Measurements from ENCODE around the gene A4GALT. TPM values are rescaled to one million over a fixed set of nuclear protein-coding genes. Genes with fewer than 3 reads are reported as not detected.
A peak's percentile ranks its signal among the peaks of the same experiment; 100 is the strongest.
"Not testable (repeated sequence)": the region's sequence is repeated elsewhere in the genome, so short reads cannot be mapped to it uniquely, and the experiment has no call there.

A4GALT gene, protein sequence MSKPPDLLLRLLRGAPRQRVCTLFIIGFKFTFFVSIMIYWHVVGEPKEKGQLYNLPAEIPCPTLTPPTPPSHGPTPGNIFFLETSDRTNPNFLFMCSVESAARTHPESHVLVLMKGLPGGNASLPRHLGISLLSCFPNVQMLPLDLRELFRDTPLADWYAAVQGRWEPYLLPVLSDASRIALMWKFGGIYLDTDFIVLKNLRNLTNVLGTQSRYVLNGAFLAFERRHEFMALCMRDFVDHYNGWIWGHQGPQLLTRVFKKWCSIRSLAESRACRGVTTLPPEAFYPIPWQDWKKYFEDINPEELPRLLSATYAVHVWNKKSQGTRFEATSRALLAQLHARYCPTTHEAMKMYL
- 6.5 TPM for polyA plus RNA-seq (2013, experiment 1 of 2; ENCODE audit: insufficient read length)
- polyA plus RNA-seq (2013, experiment 2 of 2; ENCODE audit: insufficient read length) = 7.6 TPM

DNA sequence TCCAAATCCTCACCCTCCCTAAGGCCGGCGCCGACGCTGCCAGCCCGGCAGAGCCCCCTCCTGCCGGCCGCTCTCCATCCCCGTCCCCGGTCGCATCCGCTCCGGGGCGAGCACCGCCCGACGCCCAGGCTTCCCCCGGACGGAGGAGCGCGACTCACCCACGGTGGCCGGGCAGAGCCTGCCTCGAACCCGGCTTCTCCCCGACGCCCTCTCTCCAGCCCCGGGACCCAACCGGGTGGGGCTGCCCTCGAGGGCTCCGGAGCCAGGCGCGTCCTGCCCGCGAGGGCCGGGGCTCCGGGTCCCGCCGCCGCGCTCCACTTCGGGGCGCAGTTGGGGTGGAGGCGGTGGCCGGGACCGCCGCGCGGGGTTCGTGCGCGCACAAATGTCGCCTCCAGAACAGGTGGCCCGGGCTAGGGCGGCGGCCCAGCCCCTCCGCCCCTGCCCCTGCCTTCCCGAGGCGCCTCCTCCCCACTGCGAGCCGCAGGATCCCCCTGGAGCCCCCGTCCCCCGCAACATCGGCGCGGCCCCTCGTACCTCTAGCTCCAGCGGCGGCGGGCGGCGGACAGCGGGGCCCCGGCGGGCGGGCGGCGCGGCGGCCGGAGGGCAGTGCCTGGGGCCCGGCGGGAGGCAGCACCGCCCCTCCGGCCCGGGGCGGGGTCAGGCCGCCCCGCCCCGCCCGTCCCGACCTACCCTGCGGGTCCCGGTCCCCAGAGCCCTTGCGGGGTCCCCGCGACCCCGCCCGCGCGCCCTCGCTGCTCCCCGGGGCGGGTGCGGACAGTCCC lies at the start of gene A4GALT:
Gene A4GALT, minus strand, starts transcription at position 608 of the 782 bp plus-strand sequence. CDS start 26,919 bp downstream, outside the sequence.
- no peak for DNase-seq

DNA sequence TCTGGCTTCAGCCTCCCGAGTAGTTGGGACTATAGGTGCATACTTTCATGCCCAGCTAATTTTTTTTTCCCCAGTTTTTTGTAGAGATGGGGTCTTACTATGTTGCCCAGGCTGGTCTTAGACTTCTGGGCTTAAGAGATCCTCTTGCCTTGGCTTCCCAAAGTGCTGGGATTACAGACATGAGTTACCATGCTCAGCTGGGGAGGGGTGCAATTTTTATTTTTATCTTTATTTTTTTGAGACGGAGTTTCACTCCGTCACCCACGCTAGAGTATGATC lies 49.7 kb upstream of the A4GALT start:
- no peak for DNase-seq

DNA sequence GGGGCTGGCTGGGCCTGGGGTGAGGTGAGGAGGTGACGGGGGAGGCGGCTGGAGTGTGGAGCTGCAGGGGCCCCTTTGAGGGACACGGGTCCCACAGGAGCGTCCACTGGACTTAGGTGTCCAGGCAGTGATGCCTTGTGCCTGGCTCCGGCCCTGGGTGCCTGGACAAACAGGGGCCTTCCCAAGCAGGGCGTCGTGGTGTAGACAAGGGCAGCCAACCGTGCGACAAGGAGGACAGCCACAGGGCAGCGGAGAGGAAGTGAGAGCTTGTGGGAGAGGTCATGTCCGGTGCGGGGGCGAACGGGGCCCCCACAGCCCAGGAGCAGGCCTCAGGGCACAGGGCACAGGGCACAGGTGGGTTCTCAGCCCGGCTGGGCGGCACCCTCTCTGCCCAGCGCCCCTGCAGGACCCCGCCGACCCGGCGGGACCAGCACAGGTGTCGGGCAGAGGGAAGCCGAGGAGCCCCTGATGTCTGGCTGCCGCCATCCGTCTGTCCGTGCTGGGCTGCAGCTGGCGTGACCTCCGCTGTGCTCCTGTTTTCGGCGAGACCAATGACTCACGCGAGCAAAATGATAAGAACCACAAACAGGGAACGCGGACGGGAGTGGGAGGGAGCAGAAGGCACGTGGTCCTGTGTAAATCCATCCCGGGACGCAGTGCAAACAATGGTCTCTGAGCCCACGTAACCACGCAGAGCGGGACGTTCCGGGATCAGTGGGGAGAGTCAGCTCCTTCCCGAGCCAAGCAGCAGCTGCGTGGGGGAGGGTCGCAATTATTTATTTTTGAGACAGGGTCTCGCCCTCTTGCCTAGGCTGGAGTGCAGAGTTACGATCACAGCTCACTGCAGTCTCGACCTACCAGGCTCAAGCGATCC lies 49.1 kb upstream of the A4GALT start:
- peak; percentile 62 for DNase-seq

DNA sequence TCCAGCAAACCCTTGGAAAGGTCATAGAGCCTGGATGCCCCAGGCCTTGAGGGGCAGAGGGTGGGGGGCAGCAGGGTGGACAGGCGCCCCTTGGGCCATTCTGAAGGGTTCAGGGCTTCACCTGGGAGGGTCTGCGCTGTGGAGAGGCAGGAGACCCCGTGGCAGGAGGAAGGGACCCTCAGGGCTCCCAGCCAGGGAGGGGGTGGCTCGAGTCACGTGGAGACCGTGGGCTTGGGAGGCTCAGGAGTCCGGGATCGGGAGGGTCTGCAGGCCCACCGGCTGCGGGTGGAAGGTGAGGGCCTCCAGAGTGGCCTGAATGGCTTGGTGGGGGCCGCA lies 48.5 kb upstream of the A4GALT start:
- DNase-seq = no peak

DNA sequence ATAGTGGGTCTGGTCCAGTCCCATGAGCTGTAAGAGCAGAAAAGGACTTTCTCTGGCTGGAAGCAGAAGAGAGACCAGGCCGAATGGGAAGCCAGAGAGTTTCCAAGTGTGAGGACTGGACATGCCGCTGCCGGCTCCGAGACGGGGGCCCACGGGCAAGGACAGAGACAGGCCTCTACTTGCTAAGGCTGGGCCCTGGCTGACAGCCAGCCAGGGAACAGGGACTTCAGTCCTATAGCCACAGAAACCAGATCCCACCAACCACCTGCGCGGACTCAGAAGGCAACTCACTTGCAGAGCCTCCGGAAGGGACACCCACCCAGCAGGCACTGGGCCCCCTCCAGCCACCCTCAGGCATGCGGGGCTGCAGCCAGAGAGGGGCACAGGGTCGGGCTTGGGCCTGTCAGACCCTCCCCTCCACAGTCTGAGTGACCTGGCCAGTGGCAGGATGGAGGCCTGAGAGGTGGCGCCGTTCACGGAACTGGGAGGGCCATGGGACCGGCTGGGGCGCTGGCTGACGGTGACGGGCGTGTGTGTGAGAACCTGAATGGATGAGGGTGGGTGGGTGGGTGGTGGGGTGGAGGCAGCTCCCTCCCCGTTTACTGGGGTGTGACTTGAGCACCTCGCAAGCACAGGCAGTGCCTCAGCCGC lies 47.8 kb upstream of the A4GALT start:
- no peak for DNase-seq

DNA sequence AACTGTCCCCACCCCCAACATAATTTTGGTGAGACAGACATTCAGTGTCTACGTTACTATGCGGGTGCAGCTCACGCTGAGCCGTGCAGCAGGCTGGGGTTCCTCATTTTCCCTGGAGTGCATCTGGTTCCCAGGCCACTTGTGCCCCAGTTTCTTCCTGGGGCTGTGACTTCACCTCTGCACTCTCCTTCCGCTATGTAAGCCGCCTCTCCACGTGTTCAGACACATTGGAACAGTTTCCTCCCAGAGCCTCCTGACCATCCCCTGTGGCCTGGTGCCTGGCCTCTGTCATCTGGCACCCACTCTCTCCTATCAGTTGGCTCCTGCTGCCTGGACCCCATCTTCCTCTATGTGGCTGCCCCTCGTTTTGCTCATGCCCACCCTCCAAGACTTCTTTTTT lies 46.2 kb upstream of the A4GALT start:
- DNase-seq = no peak

DNA sequence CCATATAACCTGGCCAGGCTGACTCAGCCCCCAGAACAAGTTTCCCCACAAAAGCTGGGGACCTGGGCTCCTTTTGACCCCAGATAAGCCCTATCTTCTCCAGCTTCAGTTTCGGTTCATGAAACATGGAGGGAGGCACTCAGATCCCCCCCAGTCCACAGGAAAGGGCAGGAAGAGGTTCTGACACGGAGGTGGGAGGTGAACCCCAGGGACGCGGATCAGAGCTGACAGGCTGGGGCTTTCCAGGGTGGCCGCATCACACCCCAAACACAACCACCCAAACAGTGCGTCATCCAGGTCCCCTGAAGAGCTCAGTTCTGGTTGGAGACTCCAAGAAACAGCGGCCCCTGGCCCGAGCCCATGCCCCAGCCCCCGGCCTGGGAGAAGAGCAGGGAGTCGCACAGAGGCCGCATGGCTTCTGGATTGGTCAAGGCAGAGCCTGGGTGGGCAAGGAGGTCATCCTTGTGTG lies 44.3 kb upstream of the A4GALT start:
- no peak for DNase-seq

DNA sequence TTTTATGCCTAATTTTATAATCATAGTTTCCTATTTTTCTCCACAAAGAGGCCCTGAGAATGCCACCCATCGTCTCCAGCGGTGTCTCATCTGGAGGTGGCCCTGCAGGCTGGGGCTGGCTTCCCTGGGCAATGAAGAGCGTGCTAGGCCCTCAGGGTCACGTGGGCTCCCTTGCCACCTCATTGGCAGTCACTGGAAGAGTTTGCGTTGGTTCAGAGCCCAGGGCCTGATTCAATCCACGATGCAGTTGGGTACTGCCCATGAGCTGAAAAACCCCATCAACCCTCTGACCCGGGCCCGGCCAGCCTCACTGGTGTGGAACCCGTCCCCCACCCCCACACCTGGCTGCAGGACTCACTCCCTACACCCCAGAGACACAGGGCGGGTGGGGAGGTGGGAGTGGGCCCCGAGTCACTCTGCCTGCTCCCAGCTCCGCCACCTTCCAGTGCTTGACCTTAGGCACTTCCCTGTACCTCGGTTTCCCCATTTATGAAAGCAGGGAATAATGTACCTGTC lies 43.4 kb upstream of the A4GALT start:
- no peak for DNase-seq

DNA sequence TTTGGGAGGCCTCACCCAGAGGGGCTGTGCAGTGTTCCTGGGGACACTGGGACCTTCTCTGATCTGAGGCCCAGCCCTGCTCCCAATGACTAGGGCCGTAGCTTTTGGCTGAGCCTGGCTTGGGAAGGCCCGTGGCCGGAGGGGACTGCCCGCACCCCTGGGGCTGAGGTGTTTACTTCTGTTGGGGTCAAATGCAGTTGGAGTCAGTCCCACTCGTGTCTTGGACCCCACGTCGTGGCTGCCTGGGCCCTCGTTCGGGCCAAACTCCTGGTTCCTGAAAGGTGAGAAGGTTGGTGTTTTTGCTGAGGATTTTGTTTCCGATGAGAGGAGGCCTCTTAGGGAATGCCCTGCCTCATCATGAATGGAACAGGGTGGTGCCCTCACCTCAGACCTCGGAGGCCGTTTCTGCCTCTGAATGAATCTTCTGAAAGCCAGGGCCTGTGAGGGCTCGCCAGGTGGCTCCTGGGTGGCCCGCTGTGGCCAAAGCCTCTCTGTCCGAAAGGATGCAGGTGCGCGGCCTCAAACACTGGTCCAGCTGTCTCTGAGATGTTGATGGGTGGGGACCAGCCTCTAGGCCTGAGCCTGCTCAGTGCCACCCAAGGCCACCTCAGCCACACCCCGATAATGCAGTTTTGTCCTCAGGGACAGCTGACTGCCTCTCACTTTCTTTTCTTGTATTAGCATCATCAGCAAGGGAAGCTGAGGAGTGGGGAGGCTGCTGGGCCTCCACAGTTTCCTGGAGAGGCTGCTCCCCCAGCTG lies 40.3 kb upstream of the A4GALT start:
- DNase-seq = no peak

DNA sequence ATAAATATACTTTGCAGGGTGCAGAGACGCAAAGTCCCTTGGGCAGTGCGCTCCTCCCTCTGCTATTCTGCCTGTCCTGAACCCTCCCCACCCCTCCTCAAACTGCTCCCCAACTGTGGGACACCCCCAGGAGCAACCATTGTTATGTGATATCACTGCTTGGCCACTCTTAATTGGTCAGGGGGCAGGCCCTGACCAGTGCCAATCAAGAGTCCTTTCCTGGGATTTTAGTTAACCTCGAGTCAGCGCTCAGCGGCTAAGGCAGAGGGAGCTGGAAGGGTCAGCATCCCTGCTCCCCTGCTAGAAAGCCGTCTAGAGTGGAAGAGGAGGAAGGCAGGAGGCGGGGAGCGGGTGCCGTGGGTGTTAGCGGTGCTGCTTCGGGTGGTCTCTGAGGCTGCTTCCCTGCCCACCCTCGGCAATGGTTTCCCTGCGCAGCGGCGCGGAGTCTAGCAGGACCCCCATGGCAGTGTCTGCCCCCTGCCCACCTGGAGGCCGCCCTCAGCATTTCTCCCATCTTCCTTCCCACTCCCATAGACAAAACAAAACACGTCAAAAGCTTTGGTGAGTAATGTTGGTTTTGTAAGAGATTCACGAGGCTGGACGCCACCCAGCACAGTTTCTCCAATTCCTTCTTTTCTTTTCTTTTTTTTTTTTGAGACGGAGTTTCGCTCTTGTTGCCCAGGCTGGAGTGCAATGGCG lies 38.4 kb upstream of the A4GALT start:
- DNase-seq = peak; percentile 33

DNA sequence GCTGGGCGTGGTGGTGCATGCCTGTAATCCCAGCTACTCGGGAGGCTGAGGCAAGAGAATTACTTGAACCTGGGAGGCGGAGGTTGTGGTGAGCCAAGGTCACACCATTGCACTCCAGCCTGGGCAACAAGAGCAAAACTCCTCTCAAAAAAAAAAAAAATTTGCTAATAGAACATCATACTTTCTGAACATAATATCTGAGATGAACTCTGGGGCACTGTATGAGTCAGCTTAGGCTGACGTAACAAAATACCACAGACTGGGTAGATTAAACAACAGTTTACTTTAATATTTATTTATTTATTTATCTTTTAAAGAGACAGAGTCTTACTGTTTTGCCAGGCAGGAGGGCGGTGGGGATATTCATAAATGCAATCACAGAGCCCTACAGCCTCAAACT lies 34.9 kb upstream of the A4GALT start:
- peak; percentile 84 for DNase-seq

DNA sequence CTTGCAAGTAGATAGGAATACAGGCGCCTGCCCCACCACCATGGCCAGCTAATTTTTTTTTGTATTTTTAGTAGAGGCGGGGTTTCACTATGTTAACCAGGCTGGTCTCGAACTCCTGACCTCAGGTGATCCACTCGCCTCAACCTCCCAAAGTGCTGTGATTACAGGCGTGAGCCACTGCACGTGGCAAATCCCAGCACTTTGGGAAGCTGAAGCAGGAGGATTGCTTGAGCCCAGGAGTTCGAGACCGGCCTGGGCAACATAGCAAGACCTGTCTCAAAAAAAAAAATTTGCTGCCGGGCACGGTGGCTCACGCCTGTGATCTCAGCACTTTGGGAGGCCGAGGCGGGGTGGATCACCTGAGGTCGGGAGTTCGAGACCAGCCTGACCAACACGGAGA lies 34.5 kb upstream of the A4GALT start:
- not testable (repeated sequence) for DNase-seq

DNA sequence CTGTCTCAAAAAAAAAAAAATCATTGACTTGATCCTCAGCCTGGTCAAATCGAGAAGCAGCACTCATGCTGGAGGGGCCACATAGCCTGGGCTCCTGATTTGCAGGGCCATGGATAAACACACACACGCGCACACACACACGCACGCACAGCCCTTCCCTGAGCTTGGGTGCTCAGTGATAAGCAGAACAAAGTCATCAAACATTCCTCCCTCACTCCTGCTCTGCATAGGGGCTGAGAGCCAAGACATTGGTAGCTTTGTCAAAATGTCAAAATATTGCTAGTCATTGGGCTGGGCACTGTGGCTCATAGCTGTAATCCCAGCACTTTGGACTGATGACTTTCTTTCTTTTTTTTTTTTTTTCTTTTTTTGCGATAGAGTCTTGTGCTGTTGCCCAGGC lies 34.0 kb upstream of the A4GALT start:
- peak; percentile 58 for DNase-seq

DNA sequence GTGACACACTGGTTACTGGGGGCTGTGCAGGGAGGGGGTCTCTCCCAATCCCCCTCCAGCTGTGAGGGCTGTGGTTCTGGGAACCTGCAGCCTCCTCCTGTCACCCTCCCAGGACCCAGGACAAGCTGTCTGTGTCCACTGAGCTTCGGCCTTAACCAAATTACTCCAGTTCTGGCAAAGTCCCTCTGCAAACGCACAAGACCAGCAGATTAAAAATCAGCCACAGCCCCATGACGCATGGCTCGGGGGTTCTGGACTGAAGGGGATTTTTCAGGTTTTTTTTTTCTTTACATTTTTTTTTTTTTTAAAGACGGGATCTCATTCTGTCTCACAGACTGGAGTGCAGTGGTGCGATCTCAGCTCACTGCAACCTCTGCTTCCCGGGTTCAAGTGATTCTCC lies 32.2 kb upstream of the A4GALT start:
- no peak for DNase-seq

DNA sequence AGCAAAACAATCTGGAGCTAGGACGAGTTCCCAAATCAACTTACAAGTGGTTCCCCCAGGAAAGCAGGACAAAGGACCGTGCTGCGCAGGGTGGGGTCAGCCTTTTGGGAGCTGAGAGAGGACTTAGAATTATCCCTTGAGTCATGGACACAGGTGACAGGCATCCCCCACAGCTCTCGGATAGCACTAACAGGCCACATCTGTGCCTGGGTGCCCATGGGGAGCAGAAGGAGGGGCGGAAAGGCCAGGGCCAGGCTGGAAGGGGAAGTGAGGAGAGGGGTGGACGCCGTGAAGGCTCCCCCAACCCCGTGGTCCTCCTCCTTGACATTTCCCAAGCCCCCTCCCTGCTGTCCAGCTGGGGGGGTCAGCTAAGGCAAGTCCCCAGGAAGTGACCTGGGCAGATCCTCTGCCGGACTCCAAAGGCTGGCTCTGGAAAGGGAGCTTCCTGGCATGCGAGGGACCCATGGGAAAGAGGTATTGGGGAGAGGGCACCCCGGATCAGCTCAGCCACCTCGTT lies 31.6 kb upstream of the A4GALT start:
- no peak for DNase-seq

DNA sequence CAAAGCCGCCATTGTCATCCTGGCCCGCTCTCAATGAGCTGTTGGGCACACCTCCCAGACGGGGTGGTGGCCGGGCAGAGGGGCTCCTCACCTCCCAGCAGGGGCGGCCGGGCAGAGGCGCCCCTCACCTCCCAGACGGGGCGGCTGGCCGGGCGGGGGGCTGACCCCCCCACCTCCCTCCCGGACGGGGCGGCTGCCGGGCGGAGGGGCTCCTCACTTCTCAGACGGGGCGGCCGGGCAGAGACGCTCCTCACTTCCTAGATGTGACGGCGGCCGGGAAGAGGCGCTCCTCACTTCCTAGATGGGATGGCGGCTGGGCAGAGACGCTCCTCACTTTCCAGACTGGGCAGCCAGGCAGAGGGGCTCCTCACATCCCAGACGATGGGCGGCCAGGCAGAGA lies 29.8 kb upstream of the A4GALT start:
- DNase-seq = not testable (repeated sequence)

DNA sequence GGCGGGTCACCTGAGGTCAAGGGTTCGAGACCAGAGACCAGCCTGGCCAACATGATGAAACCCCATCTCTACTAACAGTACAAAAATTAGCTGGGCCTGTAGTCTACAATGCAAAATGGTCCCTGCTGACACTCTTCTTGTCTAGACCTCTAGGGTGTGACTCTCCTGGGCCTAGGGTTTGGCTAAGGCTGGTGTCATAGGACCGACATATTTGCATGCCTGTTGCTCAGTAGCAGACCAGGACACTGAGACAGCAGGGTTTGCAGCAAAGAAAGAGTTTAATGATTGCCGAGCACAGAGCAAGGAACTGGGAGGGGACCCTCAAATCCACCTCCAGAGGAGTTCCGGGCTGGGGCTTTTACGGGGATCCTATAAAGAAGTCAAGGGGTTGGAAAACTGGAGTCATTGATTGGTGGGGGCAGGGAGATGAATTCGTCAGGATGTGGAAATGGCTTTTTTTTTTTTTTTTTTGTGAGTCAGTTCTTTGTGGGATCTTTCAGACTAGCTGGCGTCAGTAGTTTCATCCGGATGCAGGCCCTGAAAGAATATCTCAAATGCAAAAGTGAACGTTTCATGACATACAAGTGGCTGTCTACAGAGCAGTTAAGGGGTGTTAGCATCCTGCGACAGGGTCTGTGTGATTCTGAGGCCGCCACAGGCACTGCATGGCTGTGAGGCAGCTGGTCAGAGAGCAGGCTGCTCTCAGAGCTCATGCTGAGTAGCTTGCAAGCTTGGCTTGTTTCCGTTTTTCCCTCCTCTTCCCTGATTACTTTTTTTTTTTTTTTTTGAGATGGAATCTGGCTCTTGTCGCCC lies 27.2 kb upstream of the A4GALT start:
- peak; percentile 76 for DNase-seq

DNA sequence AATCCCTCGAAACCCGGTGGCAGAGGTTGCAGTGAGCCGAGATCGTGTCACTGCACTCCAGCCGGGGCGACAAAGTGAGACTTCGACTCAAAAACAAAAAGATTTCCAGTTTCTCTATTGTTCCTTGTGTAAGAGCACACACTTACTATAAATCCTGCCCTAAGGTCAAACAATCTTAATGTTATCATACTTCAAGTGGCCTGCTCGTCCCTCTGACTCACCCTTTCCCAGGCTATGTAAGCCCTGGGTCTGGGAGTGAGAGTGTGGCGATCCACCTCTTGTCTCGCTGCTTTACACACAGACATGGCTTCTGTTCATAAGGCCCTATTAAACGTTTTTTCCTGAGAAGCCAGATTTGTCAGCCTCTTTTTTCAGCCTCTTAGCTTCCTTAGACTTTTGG lies 24.4 kb upstream of the A4GALT start:
- DNase-seq = peak; percentile 69

DNA sequence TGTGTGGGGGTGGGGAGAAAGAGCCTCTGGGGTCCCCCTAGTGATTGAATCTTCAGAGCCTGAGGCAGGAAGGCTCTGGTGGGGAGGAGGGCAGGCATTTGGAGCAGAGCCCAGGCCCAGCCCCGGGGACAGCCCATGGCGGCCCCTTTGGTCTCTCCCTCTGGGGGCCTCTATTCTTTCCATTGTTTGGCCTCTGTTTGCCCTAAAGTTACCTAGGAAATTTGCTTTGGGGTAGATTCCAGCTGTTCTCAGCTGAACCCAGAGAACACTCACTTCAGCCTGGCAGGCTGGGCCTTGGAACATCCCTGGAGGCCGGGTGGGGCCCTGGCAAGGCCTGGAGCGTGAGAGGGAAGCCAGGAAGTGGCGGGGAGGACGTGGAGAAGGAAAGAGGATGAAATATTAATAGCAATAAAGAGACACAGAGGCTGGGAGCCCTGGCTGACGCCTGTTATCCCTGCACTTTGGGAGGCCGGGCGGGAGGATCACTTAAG lies 22.9 kb upstream of the A4GALT start:
- peak; percentile 91 for DNase-seq

DNA sequence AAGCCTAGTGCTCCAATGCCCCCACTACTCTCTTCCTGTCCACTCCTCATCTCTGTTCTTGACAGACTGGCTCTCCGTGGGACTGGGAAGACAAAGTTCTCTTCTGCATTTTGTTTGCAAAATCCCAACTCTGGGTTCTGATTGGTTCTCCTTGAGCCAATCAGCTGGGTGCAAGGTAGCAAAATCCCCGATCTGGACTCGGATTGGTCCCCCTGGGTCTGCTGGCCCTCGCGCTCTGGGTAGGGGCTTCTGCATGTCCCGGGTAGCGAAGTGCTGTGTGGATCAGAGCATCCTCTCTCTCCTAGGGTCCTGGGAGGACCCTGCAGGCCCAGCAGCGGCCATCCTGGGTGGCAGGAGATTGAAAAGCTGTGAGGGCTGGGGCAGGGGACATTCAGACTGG lies 22.3 kb upstream of the A4GALT start:
- no peak for DNase-seq
